DMS 273 treated with DMSO at 0.1 percent for 48 hours (cell line): Measurements from ENCODE around the gene CGREF1.
A peak's percentile ranks its signal among the peaks of the same experiment; 100 is the strongest.
"Not testable (repeated sequence)": the region's sequence is repeated elsewhere in the genome, so short reads cannot be mapped to it uniquely, and the experiment has no call there.

Experiments used
- DNase-seq: peaks from one replicate; lab custom pipeline; 2025; lab: John Stamatoyannopoulos, UW

CGREF1 gene

DNA sequence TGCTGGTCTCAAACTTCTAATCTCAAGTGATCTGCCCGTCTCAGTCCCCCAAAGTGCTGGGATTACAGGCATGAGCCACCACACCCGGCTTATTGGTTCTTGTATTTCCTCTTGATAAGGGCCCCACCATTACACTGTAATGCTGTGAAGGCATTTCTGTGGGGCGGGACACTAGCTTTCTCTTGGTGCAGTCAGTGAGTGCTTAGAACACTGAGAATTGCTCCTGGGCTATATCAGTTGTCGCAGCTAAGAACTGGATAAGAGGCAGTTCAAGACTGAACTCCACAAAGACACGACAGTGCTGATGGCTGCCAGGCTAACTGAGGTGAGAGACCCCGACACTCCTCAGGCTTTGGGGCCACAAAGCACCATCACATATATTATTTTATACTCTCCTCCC is 30.3 kb downstream of the CGREF1 start:
- DNase-seq, result no peak

DNA sequence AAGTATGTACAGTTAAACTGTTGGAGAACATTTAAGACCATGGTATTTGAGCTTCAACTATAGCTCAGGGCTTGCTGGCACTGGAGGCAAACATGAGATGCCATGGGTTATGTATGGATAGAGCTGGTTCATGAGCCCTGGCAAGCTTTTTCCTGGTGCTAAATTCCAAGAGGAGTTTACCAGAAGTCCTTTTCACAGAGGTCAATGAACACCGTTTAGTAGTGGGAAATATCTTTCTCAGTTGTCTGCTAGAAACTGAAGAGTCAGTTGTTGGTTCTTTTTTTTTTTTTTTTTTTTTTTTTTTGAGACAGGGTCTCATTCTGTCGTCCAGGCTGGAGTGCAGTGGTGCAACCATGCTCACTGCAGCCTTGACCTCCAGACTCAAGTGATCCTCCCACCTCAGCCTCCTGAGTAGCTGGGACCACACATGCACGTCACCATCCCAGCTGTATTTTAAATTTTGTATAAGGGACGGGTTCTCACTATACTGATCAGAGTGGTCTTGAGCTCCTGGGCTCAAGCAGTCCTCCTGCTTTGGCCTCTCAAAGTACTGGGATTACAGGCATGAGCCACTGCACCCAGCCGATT is 31.0 kb downstream of the CGREF1 start:
- no peak for DNase-seq

DNA sequence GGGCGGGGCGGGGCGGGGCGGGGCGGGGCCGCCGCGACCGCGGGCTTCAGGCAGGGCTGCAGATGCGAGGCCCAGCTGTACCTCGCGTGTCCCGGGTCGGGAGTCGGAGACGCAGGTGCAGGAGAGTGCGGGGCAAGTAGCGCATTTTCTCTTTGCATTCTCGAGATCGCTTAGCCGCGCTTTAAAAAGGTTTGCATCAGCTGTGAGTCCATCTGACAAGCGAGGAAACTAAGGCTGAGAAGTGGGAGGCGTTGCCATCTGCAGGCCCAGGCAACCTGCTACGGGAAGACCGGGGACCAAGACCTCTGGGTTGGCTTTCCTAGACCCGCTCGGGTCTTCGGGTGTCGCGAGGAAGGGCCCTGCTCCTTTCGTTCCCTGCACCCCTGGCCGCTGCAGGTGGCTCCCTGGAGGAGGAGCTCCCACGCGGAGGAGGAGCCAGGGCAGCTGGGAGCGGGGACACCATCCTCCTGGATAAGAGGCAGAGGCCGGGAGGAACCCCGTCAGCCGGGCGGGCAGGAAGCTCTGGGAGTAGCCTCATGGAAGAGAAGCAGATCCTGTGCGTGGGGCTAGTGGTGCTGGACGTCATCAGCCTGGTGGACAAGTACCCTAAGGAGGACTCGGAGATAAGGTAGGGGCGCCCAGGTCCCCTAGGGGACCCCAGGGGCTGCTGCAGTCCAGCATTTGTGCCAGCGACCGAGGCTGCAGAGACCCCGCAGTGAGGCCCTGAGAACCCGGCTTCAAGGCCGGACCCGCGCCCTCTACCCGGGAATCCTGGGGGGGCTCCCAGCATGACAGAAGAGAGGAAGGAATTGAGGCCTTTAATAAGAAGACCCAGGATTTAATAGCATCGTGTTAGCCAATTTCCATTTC is 32.0 kb downstream of the CGREF1 start, which contains the start of gene KHK:
Gene KHK (plus strand): TSS at position 49 of the 870 bp plus-strand sequence. CDS start 488 bp downstream, at position 537.
- DNase-seq, result no peak

DNA sequence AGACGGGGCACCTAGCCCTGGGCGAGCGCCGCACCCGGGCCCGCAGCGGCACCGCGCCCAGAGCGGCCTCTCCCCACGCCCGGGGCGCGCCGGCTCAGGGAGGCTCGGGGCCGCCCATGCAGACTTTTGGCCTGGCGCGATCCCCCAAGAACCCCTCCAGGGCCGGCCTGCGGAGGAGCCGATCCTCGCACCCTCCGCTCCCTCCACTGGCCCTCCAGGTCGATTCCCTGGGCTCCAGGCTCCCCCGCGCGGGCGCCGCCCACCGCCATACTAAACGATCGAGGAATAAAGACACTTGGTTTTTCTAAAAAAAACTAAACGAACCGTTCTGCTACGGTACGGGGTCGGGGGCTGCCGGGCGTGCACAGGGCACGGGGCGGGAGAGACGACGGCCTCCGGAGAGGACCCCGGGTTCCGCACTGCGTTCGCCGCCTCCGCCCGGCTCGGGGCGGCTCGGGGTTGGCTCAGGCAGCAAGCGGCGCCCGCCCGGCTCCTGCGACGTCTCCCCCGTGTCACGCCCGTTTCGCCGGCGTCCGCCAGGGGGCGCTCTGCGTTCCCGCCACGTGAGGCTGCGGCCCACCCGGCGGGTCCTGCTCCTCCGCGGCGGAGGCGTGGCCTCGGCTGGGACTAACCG is 32.7 kb downstream of the CGREF1 start:
- DNase-seq, result peak; percentile 81

DNA sequence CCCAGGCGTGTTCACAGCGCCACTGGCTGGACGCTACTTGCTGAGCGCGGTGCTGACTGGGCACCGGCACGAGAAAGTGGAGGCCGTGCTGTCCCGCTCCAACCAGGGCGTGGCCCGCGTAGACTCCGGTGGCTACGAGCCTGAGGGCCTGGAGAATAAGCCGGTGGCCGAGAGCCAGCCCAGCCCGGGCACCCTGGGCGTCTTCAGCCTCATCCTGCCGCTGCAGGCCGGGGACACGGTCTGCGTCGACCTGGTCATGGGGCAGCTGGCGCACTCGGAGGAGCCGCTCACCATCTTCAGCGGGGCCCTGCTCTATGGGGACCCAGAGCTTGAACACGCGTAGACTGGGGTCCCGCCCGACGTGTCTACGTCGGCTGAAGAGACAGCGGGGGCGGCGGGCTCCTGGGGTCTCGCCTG is 33.2 kb downstream of the CGREF1 start:
- no peak for DNase-seq

DNA sequence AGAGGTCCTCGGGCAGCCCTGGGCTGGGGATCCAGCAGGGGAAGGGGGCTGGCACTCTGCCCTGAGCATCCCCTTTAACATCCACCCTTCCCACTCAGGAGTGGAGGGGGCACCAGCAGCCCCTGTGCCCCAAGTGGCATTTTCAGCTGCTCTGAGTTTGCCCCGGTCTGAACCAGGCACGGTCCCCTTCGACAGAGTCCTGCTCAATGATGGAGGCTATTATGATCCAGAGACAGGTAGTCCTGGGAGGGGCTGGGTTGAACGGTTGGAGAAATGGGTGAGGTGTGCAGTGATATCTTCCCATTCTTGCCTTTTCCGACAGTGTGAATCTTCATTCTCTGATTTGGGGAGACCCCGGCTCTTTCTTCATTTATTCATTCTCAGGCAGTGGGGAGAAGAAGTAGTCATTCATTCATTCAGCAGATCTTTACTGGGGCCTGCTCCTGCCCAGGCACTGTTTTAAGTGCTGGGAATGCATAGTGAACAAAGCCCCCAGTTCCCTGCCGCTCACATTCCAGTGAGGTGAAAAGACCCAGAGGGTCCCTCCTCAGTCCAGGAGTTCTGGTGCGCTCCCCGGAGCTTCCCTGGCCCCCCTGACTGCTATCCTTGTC is 33.8 kb downstream of the CGREF1 start:
- no peak for DNase-seq

DNA sequence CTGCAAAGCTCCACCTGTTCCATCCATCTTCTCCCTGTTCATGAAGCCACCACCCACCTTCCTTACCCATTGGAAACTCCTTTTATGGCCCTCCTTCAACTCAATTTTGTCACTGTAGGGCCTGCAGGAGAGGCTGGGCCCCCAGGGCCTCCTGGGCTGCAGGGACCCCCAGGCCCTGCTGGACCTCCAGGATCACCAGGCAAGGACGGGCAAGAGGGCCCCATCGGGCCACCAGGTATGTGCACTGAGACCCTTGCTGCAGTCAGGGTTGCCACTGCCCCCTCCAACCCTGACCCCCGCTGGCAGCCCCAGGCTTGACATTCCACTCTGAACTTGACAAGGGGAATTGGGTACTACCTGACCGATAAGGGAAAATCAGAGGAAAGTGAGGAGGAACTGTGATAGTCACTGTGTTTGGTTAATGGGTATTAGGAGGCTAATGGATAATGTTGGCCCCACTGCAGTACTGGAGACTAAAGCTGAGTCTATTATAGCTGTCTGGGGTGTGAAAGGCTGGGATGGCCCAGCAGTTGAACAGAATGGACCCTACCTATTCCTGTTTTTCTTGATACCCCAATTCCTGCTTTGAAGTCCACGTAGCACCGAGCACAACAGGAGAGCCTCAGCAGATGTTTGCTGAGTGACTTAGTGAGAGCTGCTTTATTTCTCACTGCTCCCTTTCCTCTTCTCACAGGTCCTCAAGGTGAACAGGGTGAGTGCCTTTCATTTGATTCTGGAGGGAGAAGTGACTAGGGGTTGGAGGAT is 34.4 kb downstream of the CGREF1 start:
- no peak for DNase-seq

DNA sequence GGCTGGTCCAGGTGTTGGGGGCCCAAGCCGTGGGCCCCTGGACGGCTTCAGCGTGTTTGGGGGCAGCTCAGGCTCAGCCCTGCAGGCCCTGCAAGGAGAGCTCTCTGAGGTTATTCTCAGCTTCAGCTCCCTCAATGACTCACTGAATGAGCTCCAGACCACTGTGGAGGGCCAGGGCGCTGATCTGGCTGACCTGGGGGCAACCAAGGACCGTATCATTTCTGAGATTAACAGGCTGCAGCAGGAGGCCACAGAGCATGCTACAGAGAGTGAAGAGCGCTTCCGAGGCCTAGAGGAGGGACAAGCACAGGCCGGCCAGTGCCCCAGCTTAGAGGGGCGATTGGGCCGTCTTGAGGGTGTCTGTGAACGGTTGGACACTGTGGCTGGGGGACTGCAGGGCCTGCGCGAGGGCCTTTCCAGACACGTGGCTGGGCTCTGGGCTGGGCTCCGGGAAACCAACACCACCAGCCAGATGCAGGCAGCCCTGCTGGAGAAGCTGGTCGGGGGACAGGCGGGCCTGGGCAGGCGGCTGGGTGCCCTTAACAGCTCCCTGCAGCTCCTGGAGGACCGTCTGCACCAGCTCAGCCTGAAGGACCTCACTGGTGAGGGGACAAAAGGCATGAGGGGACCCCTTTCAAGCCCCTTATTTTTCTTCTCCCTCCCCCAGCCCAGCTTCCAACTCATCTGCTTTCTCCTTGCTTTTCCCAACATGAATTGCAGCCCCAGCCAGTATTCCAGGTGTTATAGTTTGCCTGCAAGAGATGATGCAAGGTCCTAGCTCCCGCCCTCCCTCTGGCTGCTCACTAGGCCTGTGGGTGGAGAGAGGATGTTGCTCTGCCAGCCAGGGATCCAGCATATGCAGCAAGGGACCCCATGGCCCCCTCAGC is 35.3 kb downstream of the CGREF1 start:
- no peak for DNase-seq

DNA sequence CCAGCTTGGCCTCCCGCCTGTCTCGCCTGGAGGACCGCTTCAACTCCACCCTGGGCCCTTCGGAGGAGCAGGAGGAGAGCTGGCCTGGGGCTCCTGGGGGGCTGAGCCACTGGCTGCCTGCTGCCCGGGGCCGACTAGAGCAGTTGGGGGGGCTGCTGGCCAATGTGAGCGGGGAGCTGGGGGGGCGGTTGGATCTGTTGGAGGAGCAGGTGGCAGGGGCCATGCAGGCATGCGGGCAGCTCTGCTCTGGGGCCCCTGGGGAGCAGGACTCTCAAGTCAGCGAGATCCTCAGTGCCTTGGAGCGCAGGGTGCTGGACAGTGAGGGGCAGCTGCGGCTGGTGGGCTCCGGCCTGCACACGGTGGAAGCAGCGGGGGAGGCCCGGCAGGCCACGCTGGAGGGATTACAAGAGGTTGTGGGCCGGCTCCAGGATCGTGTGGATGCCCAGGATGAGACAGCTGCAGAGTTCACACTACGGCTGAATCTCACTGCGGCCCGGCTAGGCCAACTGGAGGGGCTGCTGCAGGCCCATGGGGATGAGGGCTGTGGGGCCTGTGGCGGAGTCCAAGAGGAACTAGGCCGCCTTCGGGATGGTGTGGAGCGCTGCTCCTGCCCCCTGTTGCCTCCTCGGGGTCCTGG is 36.0 kb downstream of the CGREF1 start:
- no peak for DNase-seq

DNA sequence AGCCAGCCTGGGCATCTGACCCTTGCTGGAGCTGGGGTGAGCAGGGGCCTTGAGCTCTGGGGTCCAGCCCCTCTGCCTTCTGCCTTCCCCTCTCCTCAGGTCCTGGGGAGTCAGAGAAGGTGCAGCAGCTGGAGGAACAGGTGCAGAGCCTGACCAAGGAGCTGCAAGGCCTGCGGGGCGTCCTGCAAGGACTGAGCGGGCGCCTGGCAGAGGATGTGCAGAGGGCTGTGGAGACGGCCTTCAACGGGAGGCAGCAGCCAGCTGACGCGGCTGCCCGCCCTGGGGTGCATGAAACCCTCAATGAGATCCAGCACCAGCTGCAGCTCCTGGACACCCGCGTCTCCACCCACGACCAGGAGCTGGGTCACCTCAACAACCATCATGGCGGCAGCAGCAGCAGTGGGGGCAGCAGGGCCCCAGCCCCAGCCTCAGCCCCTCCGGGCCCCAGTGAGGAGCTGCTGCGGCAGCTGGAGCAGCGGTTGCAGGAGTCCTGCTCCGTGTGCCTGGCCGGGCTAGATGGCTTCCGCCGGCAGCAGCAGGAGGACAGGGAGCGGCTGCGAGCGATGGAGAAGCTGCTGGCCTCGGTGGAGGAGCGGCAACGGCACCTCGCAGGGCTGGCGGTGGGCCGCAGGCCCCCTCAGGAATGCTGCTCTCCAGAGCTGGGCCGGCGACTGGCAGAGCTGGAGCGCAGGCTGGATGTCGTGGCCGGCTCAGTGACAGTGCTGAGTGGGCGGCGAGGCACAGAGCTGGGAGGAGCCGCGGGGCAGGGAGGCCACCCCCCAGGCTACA is 36.8 kb downstream of the CGREF1 start:
- no peak for DNase-seq

DNA sequence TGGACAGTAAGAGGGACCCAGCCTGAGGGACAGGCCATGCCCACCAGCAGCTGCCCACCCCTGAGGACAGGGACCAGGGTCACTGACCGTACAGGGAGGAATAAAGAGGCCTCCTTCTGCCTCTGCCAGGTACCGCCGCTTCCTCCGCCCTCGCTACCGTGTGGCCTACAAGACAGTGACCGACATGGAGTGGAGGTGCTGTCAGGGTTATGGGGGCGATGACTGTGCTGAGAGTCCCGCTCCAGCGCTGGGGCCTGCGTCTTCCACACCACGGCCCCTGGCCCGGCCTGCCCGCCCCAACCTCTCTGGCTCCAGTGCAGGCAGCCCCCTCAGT is 38.4 kb downstream of the CGREF1 start:
- DNase-seq, result no peak

DNA sequence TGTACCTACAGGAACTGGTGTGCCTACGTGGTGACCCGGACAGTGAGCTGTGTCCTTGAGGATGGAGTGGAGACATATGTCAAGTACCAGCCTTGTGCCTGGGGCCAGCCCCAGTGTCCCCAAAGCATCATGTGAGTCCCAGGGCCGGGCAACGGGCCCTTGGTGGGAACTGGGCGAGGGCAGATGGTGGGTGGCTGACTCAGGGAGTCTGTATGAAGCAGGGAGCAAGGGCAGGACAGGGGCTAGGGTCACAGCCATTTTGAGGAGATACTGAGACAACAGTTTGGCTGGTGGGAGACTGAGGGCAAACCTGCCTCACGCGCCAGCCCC is 38.8 kb downstream of the CGREF1 start:
- DNase-seq, result no peak

DNA sequence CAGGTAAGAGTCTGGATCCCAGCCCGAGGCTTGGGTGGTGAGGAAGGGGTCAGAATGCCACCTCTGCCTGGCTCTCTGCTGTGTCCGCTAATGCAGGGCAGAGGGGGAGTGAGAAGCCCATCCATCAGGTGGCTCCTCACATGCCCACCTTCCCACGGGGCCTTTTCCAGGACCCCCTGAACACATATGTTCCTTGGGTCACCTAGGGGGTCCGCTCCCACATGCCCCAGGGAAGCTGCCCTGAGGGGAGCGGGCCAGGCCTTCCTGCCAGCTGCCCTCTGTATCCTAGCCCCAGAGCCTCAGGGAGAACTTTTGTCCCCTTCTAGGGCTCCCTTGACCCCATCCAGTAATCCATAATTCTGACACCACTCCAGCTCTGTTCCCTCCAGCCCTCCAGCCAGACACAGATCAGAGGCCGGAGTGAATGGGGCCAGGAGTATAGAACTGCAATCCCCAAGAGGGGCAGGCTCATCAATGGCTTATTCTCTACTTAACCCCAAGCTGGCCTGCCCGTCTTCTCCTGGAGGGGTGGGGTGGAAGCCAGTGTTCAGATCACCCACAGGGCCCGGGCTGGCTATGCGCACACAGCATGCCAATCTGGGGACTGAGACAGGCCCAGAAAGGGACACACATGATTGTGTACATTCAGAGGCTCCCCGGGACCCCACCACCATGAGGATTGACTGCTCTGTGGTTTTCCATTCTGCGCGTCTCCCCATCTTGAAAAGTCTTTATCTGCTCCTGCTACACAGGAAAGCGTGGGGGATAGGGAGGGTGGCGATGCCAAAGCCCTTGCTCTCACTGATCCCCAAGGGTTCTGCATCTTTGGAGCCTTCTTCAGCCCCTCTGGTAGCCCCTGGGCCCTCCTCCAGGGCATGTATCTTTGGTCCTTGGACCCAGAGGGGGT is 39.4 kb downstream of the CGREF1 start:
- no peak for DNase-seq

DNA sequence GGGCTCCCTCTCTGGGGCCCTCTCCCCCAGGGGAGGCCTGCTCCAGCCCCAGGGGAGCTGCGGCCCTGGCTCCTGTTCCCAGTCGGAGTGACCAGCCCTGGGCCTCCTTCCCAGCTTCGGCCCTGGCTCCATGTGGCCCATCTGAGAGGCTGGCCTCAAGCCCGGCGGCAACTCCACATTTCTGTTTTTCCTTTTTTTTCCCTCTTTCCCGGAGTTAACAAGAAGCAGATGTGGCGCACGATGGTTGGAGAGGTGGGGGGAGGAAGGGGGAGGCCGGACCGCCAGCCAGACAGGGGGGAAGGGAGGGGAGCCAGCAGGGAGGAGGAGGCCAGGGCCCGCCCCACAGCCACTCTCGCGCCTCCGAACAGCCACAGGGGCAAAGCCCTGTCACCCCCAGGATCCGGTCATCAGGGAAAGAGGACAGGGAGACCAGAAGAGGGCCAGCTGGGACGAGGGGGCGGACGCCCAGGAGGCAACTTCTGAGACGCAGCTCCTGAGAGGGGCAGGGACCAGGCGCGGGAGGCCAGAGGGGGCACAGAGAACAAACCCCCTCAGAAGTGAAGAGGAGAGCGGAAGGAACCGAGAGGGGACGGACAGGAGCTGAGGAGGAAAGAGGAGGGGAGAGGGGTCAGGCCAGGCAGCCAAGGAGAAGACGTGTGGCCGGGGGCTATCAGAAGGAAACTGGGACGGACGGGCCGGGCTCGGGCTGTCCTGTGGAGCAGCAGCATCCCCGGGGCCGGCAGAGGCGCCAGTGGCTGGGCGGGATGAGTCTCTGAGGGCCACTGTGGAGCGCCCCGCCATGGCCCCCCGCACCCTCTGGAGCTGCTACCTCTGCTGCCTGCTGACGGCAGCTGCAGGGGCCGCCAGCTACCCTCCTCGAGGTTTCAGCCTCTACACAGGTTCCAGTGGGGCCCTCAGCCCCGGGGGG is 40.4 kb downstream of the CGREF1 start, which contains the start of gene EMILIN1:
Gene EMILIN1 (plus strand): TSS at position 349 of the 928 bp plus-strand sequence. CDS start 451 bp downstream, at position 800.
- DNase-seq, result no peak

DNA sequence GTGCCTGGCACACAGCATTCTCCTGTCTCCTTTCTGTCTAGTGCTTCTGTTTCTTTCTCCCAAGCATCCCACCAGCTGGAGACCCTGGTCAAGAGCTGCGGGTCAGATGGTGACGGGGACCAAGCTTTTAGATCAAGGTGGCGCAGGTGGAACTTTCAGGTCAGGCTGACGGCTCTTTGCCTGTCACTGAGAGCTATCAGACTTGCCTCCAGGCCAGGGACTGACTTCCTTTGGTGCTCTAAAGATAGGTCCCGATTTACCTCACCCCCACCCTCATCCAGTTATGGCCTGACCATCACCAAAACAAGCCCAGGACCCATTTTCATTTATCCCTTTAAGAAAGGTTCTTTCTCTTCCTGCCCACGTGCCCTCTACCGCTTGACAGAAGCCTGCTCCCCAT is 41.7 kb downstream of the CGREF1 start:
- no peak for DNase-seq

DNA sequence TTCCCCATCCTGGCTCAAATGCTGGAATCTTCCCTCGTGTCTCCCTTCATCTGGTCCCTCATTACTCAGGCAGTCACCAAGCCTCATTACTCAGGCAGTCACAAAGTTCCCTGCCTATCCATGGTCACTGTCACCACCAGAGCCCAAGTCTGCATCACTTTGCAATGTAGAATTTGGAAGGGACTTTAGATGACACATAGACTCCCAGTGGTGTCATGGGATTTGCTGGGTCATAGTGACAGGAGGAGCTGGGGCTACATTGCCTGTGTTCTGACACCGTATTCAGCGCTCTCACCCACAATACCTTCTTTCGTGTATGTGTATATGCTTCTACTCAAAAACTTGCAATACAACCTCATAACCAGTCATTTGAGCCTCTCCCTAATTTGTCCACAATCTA is 42.6 kb downstream of the CGREF1 start:
- no peak for DNase-seq

DNA sequence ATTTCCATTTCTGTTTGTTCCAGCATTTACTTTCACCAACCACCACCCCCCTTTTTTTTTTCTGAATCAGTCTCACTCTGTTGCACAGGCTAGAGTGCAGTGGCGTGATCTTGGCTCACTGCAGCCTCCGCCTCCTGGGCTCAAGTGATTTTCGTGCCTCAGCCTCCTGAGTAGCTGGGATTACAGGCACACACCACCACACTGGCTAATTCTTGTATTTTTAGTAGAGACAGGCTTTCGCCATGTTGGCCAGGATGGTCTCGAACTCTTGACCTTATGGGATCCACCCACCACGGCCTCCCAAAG is 43.4 kb downstream of the CGREF1 start:
- DNase-seq, result not testable (repeated sequence)
